Endothelial cell of umbilical vein (primary cell): ENCODE data around the gene ZNF780A. TPM values are rescaled to one million over a fixed set of nuclear protein-coding genes. Genes with fewer than 3 reads are reported as not detected.

ENCODE experiments used
- BruUV-seq: library from RNA; stranded (reverse); fragments of 400-500 nt; replicated peaks from 2 replicates; lab custom pipeline; 2021; lab: Mats Ljungman, UMichigan
- CTCF ChIA-PET: fragments of 300-600, 350-600 bp; sonication (Branson Sonifier 250); formaldehyde crosslinking; loops from one replicate; lab custom pipeline; 2021; ENCODE audit warnings: antibody characterized with exemption, inconsistent platforms; lab: Charles Lee
- POLR2A ChIA-PET: fragments of 300-600, 350-600 bp; sonication (Branson Sonifier 250); formaldehyde crosslinking; loops from one replicate; lab custom pipeline; 2021; ENCODE audit warnings: antibody characterized with exemption, inconsistent platforms; lab: Charles Lee
- DNase-seq: peaks from one replicate; pipeline ENCODE4 v3.0.0-alpha.2; 2011; ENCODE audit warnings: low read depth, low spot score
- FAIRE-seq: peaks from 2 replicates; lab custom pipeline; 2011; peaks lifted over from hg19 to GRCh38; lab: Jason Lieb, UNC
- H2AFZ ChIP-seq: 2 replicates; pipeline ENCODE4 v1.6.0; 2012; ENCODE audit warnings: low read depth, low read length, control low read depth, inconsistent platforms
- H3K27ac ChIP-seq: 2 replicates; pipeline ENCODE4 v1.5.1; 2011; ENCODE audit warnings: low read depth, mild to moderate bottlenecking, control low read depth, low read length, moderate library complexity; ENCODE audit not compliant: insufficient read depth
- H3K27me3 ChIP-seq, 2 experiments: 2 replicates each; pipeline versions ENCODE4 v1.6.0 to v1.6.1; 2011; ENCODE audit warnings: low read length in 2 of 2, mixed read lengths in 1 of 2; ENCODE audit not compliant: control insufficient read depth in 2 of 2, insufficient read depth in 2 of 2
- H3K36me3 ChIP-seq, 2 experiments: 2 replicates in 1 of 2; 3 replicates in 1 of 2; pipeline ENCODE4 v1.5.1; 2011; ENCODE audit warnings: low read length in 2 of 2, mild to moderate bottlenecking in 1 of 2, moderate library complexity in 1 of 2; ENCODE audit not compliant: control insufficient read depth in 2 of 2, insufficient read depth in 2 of 2; ENCODE audit errors: extremely low read depth in 1 of 2
- H3K4me1 ChIP-seq: 3 replicates; pipeline ENCODE4 v1.5.1; 2011; ENCODE audit warnings: mild to moderate bottlenecking, low read length; ENCODE audit not compliant: control insufficient read depth, insufficient read depth; ENCODE audit errors: extremely low read depth
- H3K4me2 ChIP-seq: 2 replicates; pipeline ENCODE4 v1.6.1; 2011; ENCODE audit warnings: low read length, control low read depth, mixed read lengths; ENCODE audit not compliant: insufficient read depth
- H3K4me3 ChIP-seq, 3 experiments: fragments of 200-600 bp in 1 of 3; sonication (generic), shearing (Covaris generic) in 1 of 3; replicated peaks in 1 of 3; 2 replicates each; pipeline ENCODE4 v1.5.1; 2011 to 2016; ENCODE audit warnings: control low read depth in 3 of 3, low read length in 3 of 3, mild to moderate bottlenecking in 2 of 3, inconsistent platforms in 1 of 3, low read depth in 1 of 3, moderate library complexity in 1 of 3; ENCODE audit not compliant: insufficient read depth in 1 of 3
- H3K79me2 ChIP-seq: 2 replicates; pipeline ENCODE4 v1.6.0; 2012; ENCODE audit warnings: low read length, inconsistent platforms; ENCODE audit not compliant: control insufficient read depth, insufficient read depth
- H3K9ac ChIP-seq: replicated peaks from 2 replicates; pipeline ENCODE3; 2011; ENCODE audit warnings: low read length, control low read depth; ENCODE audit not compliant: insufficient read depth; ENCODE audit errors: extremely low read depth
- H3K9me1 ChIP-seq: replicated peaks from 3 replicates; pipeline ENCODE4 v1.6.0; 2011; ENCODE audit warnings: mild to moderate bottlenecking, low read length; ENCODE audit not compliant: control insufficient read depth, insufficient read depth; ENCODE audit errors: extremely low read depth
- H3K9me3 ChIP-seq: replicated peaks from 2 replicates; pipeline ENCODE4 v1.5.1; 2012; ENCODE audit warnings: low read length, inconsistent platforms; ENCODE audit not compliant: control insufficient read depth, insufficient read depth
- H4K20me1 ChIP-seq: replicated peaks from 2 replicates; pipeline ENCODE3; 2011; ENCODE audit warnings: mild to moderate bottlenecking, low read length; ENCODE audit not compliant: control insufficient read depth, insufficient read depth; ENCODE audit errors: extremely low read depth
- CTCF ChIP-seq, 2 donors: IDR thresholded peaks; 1 replicate in 1 of 2; 2 replicates in 1 of 2; pipeline ENCODE4 v1.5.1; 2011; ENCODE audit warnings: low read length in 2 of 2, mild to moderate bottlenecking in 2 of 2, moderate library complexity in 2 of 2, control low read depth in 1 of 2, inconsistent platforms in 1 of 2, low read depth in 1 of 2; ENCODE audit not compliant: insufficient read depth in 1 of 2; ENCODE audit errors: extremely low read depth in 1 of 2
- EZH2 ChIP-seq: IDR thresholded peaks from 2 replicates; pipeline ENCODE4 v1.6.1; 2012; ENCODE audit warnings: borderline replicate concordance, low read depth, mild to moderate bottlenecking, moderate library complexity, low read length, inconsistent platforms; ENCODE audit not compliant: severe bottlenecking
- FOS ChIP-seq: IDR thresholded peaks from 2 replicates; pipeline ENCODE4 v1.6.1; 2011; ENCODE audit warnings: mild to moderate bottlenecking, low read length, moderate library complexity, borderline replicate concordance; ENCODE audit not compliant: insufficient read depth
- GATA2 ChIP-seq: IDR thresholded peaks from 2 replicates; pipeline ENCODE4 v1.7.0; 2011; ENCODE audit warnings: low read depth, mild to moderate bottlenecking, moderate library complexity, mixed read lengths, low read length; ENCODE audit not compliant: insufficient read length, insufficient read depth
- JUN ChIP-seq: IDR thresholded peaks from 2 replicates; pipeline ENCODE4 v1.6.1; 2011; ENCODE audit warnings: borderline replicate concordance, low read depth; ENCODE audit not compliant: insufficient read length, insufficient read depth
- MAX ChIP-seq: IDR thresholded peaks from 2 replicates; pipeline ENCODE4 v1.6.1; 2011; ENCODE audit not compliant: insufficient read depth, insufficient read length
- MYC ChIP-seq: IDR thresholded peaks from one replicate; pipeline ENCODE4 v1.6.1; 2011; ENCODE audit warnings: mild to moderate bottlenecking, low read depth, low read length
- POLR2A ChIP-seq: IDR thresholded peaks from 2 replicates; pipeline ENCODE4 v1.6.1; 2012; ENCODE audit warnings: low read depth, mild to moderate bottlenecking, control low read depth, low read length
- POLR2AphosphoS5 ChIP-seq: IDR thresholded peaks from 2 replicates; pipeline ENCODE4 v1.6.1; 2012; ENCODE audit warnings: low read depth, mild to moderate bottlenecking, control low read depth, low read length, moderate library complexity; ENCODE audit not compliant: insufficient read depth
- dilution Hi-C: fragments of 300-500 bp; cut with MboI; formaldehyde crosslinking; loops from one replicate; pipeline ENCODE4 v1.15.0; 2019; ENCODE audit warnings: low sequenced_read_pairs; ENCODE audit not compliant: extremely low pct_ligation_motif_present
- intact Hi-C: fragments of 100-400 bp; cut with micrococcal nuclease; formaldehyde crosslinking; loops from one replicate; pipeline ENCODE4 v1.10.0; 2022
- polyA plus RNA-seq, 4 experiments: library from polyadenylated mRNA; depleted of rRNA in 3 of 4; stranded (reverse) in 3 of 4; unstranded in 1 of 4; fragments of >200 nt; gene quantifications; 2 replicates each; pipeline versions ENCODE4 v1.2.1 to v1.2.3, GENCODE V29; 2011 to 2012; ENCODE audit warnings: missing spikeins in 1 of 4
- total RNA-seq: library from RNA; stranded (reverse); gene quantifications from 2 replicates; pipeline ENCODE4 v1.2.3, GENCODE V29; 2021

ZNF780A gene
- total and polyA plus RNA-seq, 2 donors (not counting 3 experiments of a cell fraction or from before 2014, with no cell fraction given), result 7.3 to 11.6 TPM

- dilution Hi-C loops, result no loop called here
- no peaks in the 10 kb centered on the region for H3K79me2 ChIP-seq
- no peaks in the 10 kb centered on the region for H4K20me1 ChIP-seq
Measured at GRCh38 chr19:40057166-40057565, 33.6 kb downstream of the ZNF780A start.

More at GRCh38 chr19:40057166-40057565, 33.6 kb downstream of the ZNF780A start:
- Histone ChIP-seq H3K4me3 (no peak overlapping the region), H3K27me3 (peaks cover 0 to 13% of the 10 kb centered on the region in 2 experiments), H2AFZ (no peak overlapping the region), H3K9ac (no peak overlapping the region), H3K4me2 (peak overlapping the region; percentile 60), H3K4me1 (peaks cover 6% of the 10 kb centered on the region), H3K27ac (no peak overlapping the region), H3K9me1 (no peaks in the 10 kb centered on the region), H3K36me3 (no peaks in the 10 kb centered on the region), H3K9me3 (no peaks in the 10 kb centered on the region)
- no peak for FAIRE-seq
- intact Hi-C loops, result loop anchor here (5.0 kb wide), 1 partner anchor 35 kb away; the partner anchor contains the start of gene ZNF780A
- no TSS peak for BruUV-seq
- DNase-seq, result no peak
- POLR2A ChIA-PET, result no interaction called here
- TF ChIP-seq FOS (no peak), GATA2 (no peak), EZH2 (no peak), POLR2A (no peak), MAX (no peak), MYC (no peak), POLR2AphosphoS5 (no peak), CTCF (IDR thresholded peaks at IDR 0.05; ENCODE audit: extremely low read depth in 1 of 2, insufficient read depth in 1 of 2, low read depth in 1 of 2, low read length in 2 of 2) (no peak), JUN (no peak)
- CTCF ChIA-PET, result no interaction called here
